ENCODE measurements around the gene ZSCAN20. TPM values are rescaled to one million over a fixed set of nuclear protein-coding genes. Genes with fewer than 3 reads are reported as not detected.

ZSCAN20 gene
- 7.5 and 13.4 TPM in 2 replicates for total RNA-seq

GRCh38 chr1:33472269-33472980 lies at the start of gene ZSCAN20:
Gene ZSCAN20, plus strand, starts transcription at chr1:33472645. Its CDS starts 6,644 bp downstream, at chr1:33479289.

DNA sequence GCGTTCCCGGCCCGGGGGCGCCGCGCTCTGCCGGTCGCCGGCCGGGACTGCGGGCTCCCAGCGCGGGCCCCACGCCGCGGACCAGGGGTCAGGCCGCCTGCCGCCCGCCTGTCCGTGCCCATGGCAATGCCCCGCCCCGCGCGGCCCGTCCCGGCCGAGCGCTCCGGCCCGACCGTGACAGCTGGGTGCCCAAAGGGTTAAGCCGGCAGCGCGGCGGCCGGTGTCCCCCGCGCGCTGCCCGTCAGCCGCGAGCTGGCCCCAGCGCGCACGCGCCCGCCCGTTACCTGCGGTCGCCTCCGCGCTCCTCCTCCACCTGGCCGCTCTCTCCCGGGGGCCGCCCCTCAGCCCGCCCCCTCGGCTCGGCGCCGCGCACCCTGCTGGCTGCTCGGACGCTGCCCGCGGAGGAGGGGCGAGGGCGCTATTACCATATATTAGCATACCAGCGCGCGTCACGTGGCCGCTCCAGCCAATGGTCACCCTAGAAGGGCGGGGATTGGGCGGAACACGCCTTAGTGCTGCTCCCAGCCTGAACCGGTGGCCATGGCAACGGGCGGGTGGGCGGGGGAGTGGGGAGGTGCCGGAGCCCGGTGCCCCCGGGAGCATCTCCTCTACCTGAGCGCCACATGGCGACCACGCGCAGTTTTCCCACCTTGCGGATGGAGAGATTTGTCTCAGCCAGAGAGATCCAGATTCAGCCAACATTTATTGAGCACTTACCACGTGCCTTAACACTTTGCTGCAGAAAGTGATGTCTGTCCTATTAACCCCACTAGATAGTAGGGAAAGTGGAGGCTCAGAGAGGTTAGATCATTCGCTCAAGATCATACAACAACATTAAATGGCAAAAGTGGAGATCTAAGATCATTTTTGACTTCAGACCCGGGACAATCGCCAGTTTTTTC lies 41.5 kb upstream of the ZSCAN20 start, which contains the start of gene PHC2:
PHC2 (minus strand) TSS at position 404 of the 902 bp plus-strand sequence. CDS start 55,556 bp downstream, outside the sequence.

Other genes starting within 250 kb of the ZSCAN20 start
- gene ZNF362, start 216.2 kb upstream of the ZSCAN20 start, total RNA-seq = 1.9 and 3.2 TPM in 2 replicates
- not detected in 2 replicates for gene A3GALT2, start 151.5 kb upstream of the ZSCAN20 start, total RNA-seq
- 56.1 and 59.1 TPM in 2 replicates for gene PHC2, start 41.5 kb upstream of the ZSCAN20 start, total RNA-seq